Peyer's patch (tissue), 4 donors: ENCODE measurements around the gene PER1.

ENCODE experiments used
- CTCF ChIP-seq, 6 experiments: fragments of 450-650 bp in 4 of 6; fragments of 200-600 bp in 2 of 6; sonication (generic) in 1 of 6; IDR thresholded peaks; one replicate each; pipeline ENCODE4 v1.5.1; 2017 to 2019; ENCODE audit warnings: antibody characterized with exemption in 6 of 6, mild to moderate bottlenecking in 3 of 6, moderate library complexity in 1 of 6
- POLR2A ChIP-seq, 2 donors: fragments of 450-650 bp; IDR thresholded peaks; one replicate each; pipeline ENCODE4 v1.5.1; 2017; ENCODE audit warnings: antibody characterized with exemption in 2 of 2, mild to moderate bottlenecking in 2 of 2, moderate library complexity in 2 of 2

- TF ChIP-seq POLR2A (IDR thresholded peaks at IDR 0.05), result no peak
- TF ChIP-seq CTCF (IDR thresholded peaks at IDR 0.05), result no peak
These were observed 26.9 kb downstream of the PER1 start for GRCh38 chr17:8125154-8125946.
